PC-3 (cell line): ENCODE results near the gene DISC1. TPM values are rescaled to one million over a fixed set of nuclear protein-coding genes. Genes with fewer than 3 reads are reported as not detected.

Source experiments
- ATAC-seq: fragments of 200-7000 bp; cut with Tn5 transposase; 2 replicates; pipeline ENCODE4 v1.9.1; 2020; ENCODE audit warnings: mild to moderate bottlenecking, moderate library complexity
- BruUV-seq: library from RNA; stranded (reverse); fragments of 400-500 nt; replicated peaks from 2 replicates; lab custom pipeline; 2021; lab: Mats Ljungman, UMichigan
- CTCF ChIA-PET: fragments of 300-600 bp; sonication (Branson Sonifier 250); formaldehyde crosslinking; loops from one replicate; lab custom pipeline; 2022; ENCODE audit warnings: antibody characterized with exemption; lab: Charles Lee
- POLR2A ChIA-PET: fragments of 300-600 bp; sonication (Branson Sonifier 250); formaldehyde crosslinking; loops from one replicate; lab custom pipeline; 2022; ENCODE audit warnings: antibody characterized with exemption; ENCODE audit not compliant: unreplicated experiment; lab: Charles Lee
- DNase-seq: peaks from one replicate; pipeline ENCODE4 v3.0.0-alpha.2; 2015
- H2AFZ ChIP-seq: fragments of 300-600 bp; sonication (generic); 2 replicates; pipeline ENCODE4 v1.6.0; 2016; ENCODE audit warnings: antibody characterized with exemption, low read length
- H3F3A ChIP-seq: fragments of 300-600 bp; sonication (generic); one replicate; pipeline ENCODE4 v1.6.0; 2017; ENCODE audit warnings: antibody characterized with exemption, low read length, control low read depth, mild to moderate bottlenecking; ENCODE audit not compliant: unreplicated experiment
- H3K27ac ChIP-seq: fragments of 300-600 bp; sonication (generic); 2 replicates; pipeline ENCODE4 v1.5.1; 2016; ENCODE audit warnings: mild to moderate bottlenecking, low read length
- H3K27me3 ChIP-seq: fragments of 300-600 bp; sonication (generic); 2 replicates; pipeline ENCODE4 v1.6.1; 2016; ENCODE audit warnings: low read length, mixed read lengths
- H3K36me3 ChIP-seq: fragments of 300-600 bp; sonication (generic); 2 replicates; pipeline ENCODE4 v1.6.1; 2016; ENCODE audit warnings: low read depth, mixed run types, low read length, mixed read lengths
- H3K4me1 ChIP-seq: fragments of 300-600 bp; sonication (generic); 2 replicates; pipeline ENCODE4 v1.5.1; 2016; ENCODE audit warnings: low read length; ENCODE audit not compliant: insufficient read depth
- H3K4me2 ChIP-seq: fragments of 300-600 bp; sonication (generic); 2 replicates; pipeline ENCODE4 v1.6.0; 2016; ENCODE audit warnings: low read length
- H3K4me3 ChIP-seq: fragments of 300-600 bp; sonication (generic); 2 replicates; pipeline ENCODE4 v1.5.1; 2016; ENCODE audit warnings: mild to moderate bottlenecking, low read length, mixed read lengths
- H3K79me2 ChIP-seq: fragments of 300-600 bp; sonication (generic); 2 replicates; pipeline ENCODE4 v1.6.1; 2017; ENCODE audit warnings: low read length, mixed read lengths
- H3K9ac ChIP-seq: fragments of 300-600 bp; sonication (generic); 2 replicates; pipeline ENCODE4 v1.6.0; 2016; ENCODE audit warnings: mild to moderate bottlenecking, low read length
- H3K9me2 ChIP-seq: fragments of 300-600 bp; sonication (generic); replicated peaks from 2 replicates; pipeline ENCODE4 v1.6.1; 2016; ENCODE audit warnings: mixed run types, low read length, mixed read lengths
- H3K9me3 ChIP-seq: fragments of 300-600 bp; sonication (generic); 2 replicates; pipeline ENCODE4 v1.6.1; 2016; ENCODE audit warnings: low read length, mixed read lengths
- H4K20me1 ChIP-seq: fragments of 300-600 bp; sonication (generic); 2 replicates; pipeline ENCODE4 v1.6.1; 2016; ENCODE audit warnings: low read length, mixed read lengths
- CTCF ChIP-seq: fragments of 300-600 bp; sonication (generic); conservative IDR thresholded peaks from 2 replicates; pipeline ENCODE4 v1.5.1; 2017; ENCODE audit warnings: antibody characterized with exemption, low read depth, mild to moderate bottlenecking, low read length
- EZH2 ChIP-seq: fragments of 300-600 bp; sonication (generic); IDR thresholded peaks from one replicate; pipeline ENCODE4 v1.6.1; 2017; ENCODE audit warnings: antibody characterized with exemption, mild to moderate bottlenecking, low read length; ENCODE audit not compliant: unreplicated experiment
- EZH2phosphoT487 ChIP-seq: fragments of 300-600 bp; sonication (generic); IDR thresholded peaks from 2 replicates; pipeline ENCODE4 v1.6.1; 2018; ENCODE audit warnings: mild to moderate bottlenecking, antibody characterized with exemption, low read length, borderline replicate concordance
- intact Hi-C: fragments of 100-400 bp; cut with micrococcal nuclease; formaldehyde crosslinking; loops from 2 replicates; pipeline ENCODE4 v1.9.0; 2023
- total RNA-seq: library from RNA; depleted of rRNA; stranded (reverse); fragments of >200 nt; gene quantifications from 2 replicates; pipeline ENCODE4 v1.2.3, GENCODE V29; 2014

DISC1 gene
- total RNA-seq, 1 experiment from 2014 or later: 3.4 TPM

GRCh38 chr1:231757759-231758158, 131.2 kb downstream of the DISC1 start:
- intact Hi-C loops: loop anchor here (2.0 to 5.0 kb wide), 3 partner anchors 51 to 109 kb away; no protein-coding TSS in a partner anchor
- Histone ChIP-seq H3K9me2 (no peaks in the 10 kb centered on the region), H3K4me1 (0 out of 2 replicates have a peak, but pooled peaks cover 5% of the 10 kb centered on the region), H3K4me3 (no peak overlapping the region), H3K27ac (no peak overlapping the region), H3K27me3 (no peaks in the 10 kb centered on the region), H3K36me3 (no peaks in the 10 kb centered on the region), H4K20me1 (no peaks in the 10 kb centered on the region), H3K4me2 (no peak overlapping the region), H2AFZ (no peak overlapping the region), H3K9ac (no peak overlapping the region), H3K79me2 (no peaks in the 10 kb centered on the region), H3K9me3 (no peaks in the 10 kb centered on the region), H3F3A (no peaks in the 10 kb centered on the region)
- ChIA-PET CTCF (interaction anchor here (0.6 to 1.9 kb wide), 3 partner anchors 15 to 166 kb away, joined by 3 to 11 read pairs (median 11); no protein-coding TSS in a partner anchor), POLR2A (no interaction called here)
- ATAC-seq (no peak), DNase-seq (no peak)
- BruUV-seq: no TSS peak
- TF ChIP-seq EZH2: no peak
- no peak for TF ChIP-seq EZH2phosphoT487
- TF ChIP-seq CTCF: no peak

DNA sequence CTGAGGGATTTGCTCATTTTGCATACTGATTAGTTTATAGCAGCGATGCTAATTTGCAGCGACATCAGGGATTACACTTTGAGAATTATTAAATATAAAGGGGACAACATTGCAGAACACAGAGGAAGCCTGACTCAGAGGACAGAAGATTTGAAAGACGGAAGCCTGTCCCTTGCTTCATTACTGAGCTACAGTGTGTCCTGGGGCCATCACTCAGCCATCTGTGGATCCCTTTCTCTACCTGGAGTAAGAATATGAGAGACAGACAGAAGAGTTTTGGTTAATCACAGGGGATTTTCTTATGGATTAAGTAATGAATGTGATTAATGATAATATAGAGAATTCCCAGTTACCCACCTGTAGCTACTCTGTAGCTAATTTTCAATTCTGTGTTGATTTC, 134.7 kb downstream of the DISC1 start:
- POLR2A ChIA-PET: no interaction called here
- Histone ChIP-seq H3K36me3 (no peaks in the 10 kb centered on the region), H3K4me3 (no peak overlapping the region), H4K20me1 (no peaks in the 10 kb centered on the region), H3K4me2 (no peak overlapping the region), H3K9ac (no peak overlapping the region), H2AFZ (no peak overlapping the region), H3K79me2 (no peaks in the 10 kb centered on the region), H3K27me3 (no peaks in the 10 kb centered on the region), H3K9me2 (no peaks in the 10 kb centered on the region), H3K9me3 (no peaks in the 10 kb centered on the region), H3K27ac (no peak overlapping the region), H3F3A (no peaks in the 10 kb centered on the region), H3K4me1 (peaks cover 10% of the 10 kb centered on the region; the same call in 1 of the 2 replicates)
- no peak for TF ChIP-seq CTCF
- TF ChIP-seq EZH2phosphoT487: no peak
- TF ChIP-seq EZH2: no peak
- CTCF ChIA-PET: no interaction called here
- no TSS peak for BruUV-seq
- ATAC-seq: no peak
- no peak for DNase-seq
- intact Hi-C loops: no loop called here

- ATAC-seq: peak; percentile 72
- no peak overlapping the region for H3K27ac ChIP-seq
- no peaks in the 10 kb centered on the region for H3K9me2 ChIP-seq
- H3K27me3 ChIP-seq: no peaks in the 10 kb centered on the region
- peak; percentile 67 for DNase-seq
- no peaks in the 10 kb centered on the region for H4K20me1 ChIP-seq
- H3K79me2 ChIP-seq: no peaks in the 10 kb centered on the region
- TF ChIP-seq EZH2: no peak
- no peak for TF ChIP-seq CTCF
- no peak for TF ChIP-seq EZH2phosphoT487
- H3K9ac ChIP-seq: no peak overlapping the region
- peaks cover 10% of the 10 kb centered on the region; the same call in 1 of the 2 replicates for H3K4me1 ChIP-seq
- no peaks in the 10 kb centered on the region for H3F3A ChIP-seq
- no peak overlapping the region for H3K4me2 ChIP-seq
- POLR2A ChIA-PET: no interaction called here
- H2AFZ ChIP-seq: no peak overlapping the region
- intact Hi-C loops: no loop called here
- BruUV-seq: no TSS peak
- CTCF ChIA-PET: no interaction called here
- no peak overlapping the region for H3K4me3 ChIP-seq
- H3K9me3 ChIP-seq: no peaks in the 10 kb centered on the region
- H3K36me3 ChIP-seq: no peaks in the 10 kb centered on the region
Measured at GRCh38 chr1:231761747-231762541, 135.4 kb downstream of the DISC1 start.
